NCI-H82 treated with DMSO at 0.1 percent for 48 hours (cell line): ENCODE data around the gene FGF13.
A peak's percentile ranks its signal among the peaks of the same experiment; 100 is the strongest.

ENCODE experiments used
- DNase-seq: peaks from one replicate; lab custom pipeline; 2025; ENCODE audit not compliant: unreplicated experiment; lab: John Stamatoyannopoulos, UW

The FGF13 gene

DNA sequence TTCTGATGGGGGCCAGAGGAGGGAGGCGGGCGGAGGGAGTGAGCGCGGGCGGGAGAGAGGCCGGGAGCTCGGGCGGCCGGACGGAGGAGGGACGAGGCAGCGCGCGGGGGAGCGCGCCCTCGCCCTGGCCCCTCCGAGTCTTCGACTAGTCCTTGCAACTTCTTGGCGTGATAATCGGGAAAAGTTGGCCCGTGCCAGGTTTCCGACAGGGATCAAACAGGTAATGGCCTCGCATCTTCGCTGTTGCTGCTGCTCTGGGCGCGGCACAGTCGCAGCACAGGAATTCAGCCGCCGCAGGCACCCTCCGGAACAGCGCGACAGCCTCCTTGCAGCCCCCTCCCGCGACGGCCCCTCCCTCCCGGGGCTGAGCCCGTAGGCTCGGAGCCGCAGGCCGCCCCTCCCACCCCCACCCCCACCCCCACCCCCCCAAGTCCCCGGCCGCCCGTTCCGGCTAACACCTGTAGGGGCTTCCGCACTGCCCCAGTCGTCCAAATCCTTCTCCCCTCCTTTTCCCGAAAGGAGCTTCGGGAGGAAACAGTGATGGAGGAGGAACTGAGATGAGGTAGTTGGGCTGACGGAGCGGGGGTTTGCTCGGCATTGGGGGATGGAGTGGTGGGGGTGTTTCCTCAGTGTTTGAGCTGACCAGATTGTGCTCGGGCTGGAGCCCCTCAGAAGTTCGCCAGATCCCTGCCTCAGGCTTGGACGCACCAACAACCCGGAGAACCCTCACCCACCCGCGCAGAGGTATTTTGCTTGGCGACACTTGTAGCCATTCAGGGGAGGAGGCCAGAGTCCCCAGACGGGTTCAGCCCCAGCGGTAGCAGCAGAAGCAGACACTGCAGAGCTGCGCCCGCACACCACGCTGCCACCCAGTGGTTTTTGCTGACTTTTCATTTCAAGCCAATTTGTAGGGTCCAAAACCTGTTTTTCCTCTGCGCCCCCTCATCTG lies at the start of gene FGF13:
Gene FGF13, minus strand, starts transcription at position 319 of the 949 bp plus-strand sequence. CDS start 714 bp downstream, outside the sequence.
- no peak for DNase-seq

DNA sequence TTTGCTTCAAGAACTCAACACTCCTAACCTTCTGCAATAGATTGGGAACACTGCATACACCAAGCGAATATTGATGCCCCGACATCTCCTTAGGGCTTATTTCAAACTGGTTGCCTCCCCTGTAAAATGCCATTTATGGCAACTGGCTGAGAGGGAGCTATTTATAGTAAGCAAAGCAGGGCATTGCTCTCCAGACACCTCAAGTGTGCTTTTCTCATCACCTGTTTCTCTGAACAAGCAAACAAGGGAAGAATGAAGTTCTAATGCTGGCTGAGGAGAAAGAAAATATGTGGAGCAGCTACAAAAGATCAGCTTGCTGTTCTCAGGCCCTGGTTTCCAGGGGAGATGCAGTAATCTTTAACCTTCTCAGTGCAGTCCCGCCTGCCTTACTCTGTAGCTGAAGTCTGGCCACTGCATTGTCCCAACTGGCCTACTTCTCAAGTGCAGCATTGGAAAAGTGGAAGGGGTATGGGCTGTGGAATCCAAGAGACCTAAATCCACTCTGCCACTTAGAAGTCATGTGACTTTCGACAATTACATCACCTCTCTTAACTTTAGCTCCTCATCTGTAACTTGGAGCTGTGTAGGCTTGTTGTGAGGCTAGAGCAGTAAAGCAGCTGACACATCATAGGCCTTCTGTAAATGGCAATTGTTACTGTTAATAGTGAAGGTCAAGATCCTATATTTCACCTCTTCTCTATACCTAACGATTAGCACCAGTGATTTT lies 47.9 kb upstream of the FGF13 start:
- no peak for DNase-seq

DNA sequence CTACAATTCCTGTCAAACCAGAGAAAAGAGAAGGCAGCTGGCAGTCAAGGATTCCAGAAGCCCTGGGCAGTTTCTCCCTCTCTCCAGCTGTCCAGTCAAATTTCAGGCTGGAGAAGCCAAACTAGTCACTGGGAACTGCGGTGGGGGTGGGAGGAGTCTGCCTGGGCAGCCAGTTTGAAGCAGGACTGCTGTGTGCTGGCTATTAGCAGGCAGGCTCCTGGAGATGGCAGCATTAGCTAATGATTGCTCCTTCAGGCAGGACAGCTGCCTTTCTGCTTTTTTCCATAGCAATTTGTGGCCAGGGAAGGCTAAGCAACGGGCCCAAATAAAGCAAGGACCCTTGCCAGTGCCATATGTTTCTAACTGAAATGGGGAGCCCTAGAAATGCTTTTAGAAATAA lies 44.7 kb upstream of the FGF13 start:
- DNase-seq: no peak

DNA sequence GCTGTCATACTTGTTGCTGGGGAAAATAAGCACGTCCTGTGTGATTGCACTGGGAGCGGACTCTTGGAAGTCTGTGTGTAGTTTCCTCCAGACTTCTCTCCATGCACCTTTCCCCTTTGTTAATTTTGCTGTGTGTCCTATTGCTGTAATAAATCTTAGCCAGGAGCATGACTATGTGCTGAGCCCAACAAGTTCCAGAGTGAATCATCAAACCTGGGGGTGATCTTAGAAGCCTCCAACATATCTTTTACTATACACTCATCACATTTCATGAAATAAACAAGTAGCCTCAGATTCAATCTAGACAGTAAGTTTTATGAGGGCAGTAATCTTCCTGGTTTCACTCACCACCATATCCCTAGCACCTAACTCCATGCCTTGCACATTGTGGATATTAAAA lies 43.3 kb upstream of the FGF13 start:
- no peak for DNase-seq

DNA sequence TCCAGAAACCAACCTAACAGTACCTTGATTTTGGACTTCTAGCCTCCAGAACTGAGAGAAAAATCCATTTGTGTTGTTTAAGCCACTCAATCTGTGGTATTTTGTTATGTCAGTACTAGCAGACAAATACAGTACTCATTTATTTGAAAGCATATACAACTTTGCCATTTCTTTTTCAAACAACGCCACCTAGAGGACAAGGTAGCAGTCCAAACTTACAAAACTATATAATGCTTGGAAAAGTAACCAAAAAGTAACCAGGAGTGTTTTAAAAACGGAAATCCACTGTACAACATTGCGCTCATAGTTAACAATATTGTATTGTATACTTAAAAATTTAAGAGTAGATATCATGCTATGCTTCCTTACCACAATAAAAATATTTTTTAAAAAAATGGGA lies 37.0 kb upstream of the FGF13 start:
- no peak for DNase-seq

DNA sequence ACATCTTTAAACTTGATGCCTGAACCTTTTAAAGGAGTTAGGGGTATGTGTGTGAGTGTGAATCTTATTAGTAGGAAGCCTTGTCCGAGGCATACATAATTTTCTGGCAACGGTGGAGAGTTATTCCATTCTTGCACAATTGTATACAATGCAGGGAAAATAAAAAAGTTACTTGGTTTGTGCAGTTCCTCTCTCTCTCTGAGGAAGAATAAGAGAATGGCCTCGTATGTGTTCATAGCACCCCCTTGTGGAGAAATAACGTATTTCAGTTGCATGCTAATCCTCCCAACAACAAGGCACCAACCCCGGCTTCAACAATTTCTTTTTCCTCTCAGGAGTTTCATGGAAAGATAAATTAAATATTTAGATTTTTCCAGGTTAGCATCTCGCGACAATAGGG lies 33.7 kb upstream of the FGF13 start:
- peak; percentile 27 for DNase-seq

DNA sequence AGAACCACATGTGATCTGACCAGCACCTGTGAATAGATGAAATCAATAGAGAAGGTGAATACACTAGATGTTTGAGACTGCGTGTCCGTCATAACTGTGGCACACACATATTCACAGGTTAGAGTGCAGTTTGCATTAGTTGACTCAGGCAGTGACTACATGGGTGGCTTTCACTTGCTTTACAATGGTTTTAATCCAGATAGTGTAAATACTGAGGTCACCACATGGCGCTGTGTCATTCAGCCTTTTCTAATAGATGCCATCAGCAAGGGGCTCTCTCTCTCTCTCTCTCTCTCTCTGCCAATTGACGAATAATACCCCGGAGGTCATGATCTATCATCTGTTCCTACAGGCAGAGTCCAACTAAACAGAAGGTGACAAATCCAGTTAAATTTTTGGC lies 30.7 kb upstream of the FGF13 start:
- peak; percentile 7 for DNase-seq

DNA sequence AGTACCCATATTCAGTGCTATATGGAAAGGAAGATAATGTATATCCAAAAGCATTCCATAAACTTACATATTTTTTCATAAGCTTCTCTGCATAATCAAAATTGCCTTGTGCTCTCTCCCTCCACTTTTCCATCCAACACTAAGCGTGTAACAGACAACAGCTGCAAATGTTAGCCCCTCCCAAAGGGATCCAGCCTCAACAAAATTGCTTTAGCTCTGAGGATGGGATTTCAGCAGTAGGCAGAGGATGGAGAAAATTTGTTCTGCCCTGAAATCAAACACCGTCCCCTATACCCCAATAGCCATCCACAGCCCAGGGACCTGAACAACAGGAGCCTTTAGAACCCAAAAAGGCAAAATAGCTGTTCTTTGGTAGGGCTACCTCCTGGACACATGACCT lies 28.8 kb upstream of the FGF13 start:
- DNase-seq: no peak

DNA sequence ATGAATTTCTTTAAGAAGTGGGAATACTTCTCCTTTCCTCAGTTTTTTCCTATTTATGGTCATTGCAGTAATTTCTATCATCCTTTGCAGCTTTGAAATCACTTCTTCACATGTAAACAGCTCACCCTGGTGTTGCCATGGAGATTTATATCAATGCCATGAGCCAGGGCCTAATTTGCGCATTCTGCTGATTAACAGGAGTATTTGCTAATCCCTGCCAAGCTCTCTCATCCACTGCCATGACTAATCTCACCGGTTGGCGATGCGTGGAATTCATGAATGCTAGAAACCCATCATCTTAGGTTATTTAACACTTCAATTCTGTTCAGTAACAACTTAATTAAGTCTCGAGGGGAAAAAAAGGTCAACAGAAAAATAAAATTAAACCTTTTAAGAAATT lies 11.8 kb upstream of the FGF13 start:
- no peak for DNase-seq

DNA sequence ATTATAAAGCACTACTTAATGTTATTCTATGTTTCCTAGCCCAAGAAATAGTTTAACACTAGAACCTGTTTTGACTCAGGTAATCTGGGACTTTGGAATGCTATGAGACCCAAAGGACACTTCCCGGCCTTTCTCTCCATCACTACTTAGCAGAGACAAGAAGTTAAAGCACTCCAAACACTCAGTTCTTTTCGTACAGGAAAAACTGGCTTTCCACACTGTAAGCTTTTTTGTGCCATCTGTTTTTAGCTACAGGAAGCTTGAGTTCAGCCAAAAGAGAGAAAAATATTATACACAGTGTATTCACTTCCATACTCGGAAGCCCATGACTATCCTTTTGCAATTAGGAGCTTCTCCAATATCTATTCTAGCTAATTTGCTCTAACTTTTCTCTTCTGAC lies 7.9 kb upstream of the FGF13 start:
- DNase-seq: no peak

DNA sequence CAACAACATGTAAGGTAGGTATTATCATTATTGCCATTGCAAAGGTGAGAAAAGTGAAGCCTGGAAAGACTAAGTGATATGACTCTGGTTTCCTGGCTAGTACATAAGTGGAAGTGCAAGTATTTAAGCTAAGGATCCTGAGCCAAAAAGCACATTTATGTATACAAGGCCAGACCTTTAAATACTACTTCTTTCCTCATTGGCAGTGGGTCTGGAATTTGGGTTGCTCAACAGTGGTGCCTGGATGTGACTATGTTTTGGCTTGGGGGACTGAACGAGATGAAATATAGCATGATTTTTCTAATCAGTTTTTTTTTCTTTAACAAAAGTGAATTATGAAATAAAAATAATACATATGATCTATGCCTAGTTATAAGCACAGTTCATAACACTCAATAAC lies 7.4 kb upstream of the FGF13 start:
- no peak for DNase-seq

DNA sequence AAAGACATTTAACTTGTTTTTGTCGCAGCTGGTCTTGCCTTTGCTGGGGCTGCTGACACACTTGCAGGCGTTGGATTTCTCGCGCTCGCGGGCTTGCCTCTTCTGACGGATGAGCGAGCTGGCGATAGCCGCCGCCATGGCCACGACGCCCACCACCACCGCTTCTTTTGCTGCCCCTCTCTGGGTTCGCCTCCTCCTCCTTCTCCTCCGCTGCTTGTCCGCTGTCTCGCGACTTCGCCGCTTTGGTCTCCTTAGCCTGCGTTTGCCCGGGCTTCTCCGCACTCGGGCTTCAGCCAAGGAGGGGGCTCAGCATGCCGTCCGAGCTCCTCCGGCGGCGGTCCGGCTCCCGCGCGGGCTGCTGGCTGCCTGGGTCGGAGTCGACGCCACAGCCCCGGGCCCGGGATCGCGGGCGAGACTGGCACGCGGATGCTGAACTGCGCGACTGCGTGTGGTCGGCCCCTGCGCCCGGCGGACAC lies 613 bp downstream of the FGF13 start:
- DNase-seq: no peak

DNA sequence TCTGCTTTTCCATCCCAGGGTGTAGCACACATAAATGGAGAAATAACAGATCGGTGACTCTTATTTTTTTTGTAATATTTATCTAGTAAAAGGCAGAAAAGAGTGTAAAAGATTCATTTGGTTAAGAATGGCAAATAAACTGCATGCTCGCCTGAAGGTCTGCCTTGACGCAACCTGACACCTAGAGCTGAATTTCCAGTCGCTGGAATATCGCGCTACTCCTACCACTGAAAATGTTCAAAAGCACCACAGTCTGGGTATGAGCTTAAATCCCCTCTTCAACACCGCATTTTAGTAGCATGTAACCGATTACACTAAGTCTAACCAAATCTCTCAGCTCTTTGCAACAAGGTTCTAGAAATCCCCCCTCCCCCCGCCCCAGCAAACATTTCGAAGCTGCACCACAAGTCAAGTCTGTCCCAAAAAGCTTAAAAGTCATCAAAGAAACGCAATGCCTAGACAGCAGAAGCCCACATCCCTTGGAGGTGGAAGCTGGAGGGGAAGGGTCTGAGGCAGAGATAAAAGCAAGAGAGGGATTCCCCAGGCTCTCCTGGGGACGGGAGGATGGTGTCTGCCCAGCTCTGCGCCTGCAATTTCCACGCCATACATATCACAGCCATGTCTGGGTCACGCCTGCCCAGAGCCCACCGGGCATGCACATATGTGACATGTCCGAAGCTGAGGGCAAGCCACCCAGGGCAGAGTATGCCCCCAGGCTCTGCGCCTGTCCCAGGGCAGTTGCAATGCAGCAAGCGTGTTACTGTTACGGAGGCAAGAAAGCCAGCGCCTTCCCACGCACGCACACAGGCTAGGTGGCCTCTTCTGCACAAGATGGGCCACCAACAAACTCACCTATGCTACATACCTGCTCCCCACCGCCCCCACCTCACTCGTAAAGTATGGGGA lies 1.4 kb downstream of the FGF13 start:
- DNase-seq: no peak

DNA sequence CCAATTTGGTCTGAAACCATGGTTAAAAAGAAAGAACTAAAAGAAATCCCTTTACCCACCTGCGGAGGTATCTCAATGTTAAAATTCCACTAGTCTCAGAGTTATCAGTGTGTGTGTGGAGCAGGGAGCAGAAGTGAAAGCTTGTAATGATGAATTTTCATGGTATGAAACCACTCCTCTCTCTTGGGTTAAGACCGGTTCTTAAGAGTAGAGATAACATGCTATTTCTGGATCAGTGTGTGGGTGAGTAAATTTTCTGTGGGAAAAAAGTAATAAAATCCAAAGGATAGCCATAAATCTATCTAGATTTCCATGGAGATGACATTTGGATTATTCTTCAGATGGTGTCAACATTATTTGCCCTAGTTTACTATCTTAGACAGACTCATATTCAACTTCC lies 3.2 kb downstream of the FGF13 start:
- DNase-seq: no peak

DNA sequence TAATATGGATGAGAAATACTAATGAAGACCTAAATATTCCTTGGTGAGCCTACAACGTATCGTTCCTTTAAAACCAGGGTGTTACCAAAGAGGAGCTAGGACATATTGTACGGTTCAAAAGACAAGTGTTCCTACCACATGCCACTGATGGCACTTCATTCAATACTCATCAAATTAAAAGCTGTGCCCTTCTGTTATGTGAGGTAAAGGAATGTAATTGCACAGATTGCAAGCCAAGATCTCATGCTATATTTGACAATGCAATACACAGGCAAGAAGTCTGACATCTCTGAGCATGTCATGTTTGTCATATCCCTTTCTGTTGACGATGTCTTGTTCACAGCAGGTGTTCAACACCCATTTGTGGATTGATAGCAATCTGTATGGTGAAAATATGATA lies 6.9 kb downstream of the FGF13 start:
- DNase-seq: no peak

DNA sequence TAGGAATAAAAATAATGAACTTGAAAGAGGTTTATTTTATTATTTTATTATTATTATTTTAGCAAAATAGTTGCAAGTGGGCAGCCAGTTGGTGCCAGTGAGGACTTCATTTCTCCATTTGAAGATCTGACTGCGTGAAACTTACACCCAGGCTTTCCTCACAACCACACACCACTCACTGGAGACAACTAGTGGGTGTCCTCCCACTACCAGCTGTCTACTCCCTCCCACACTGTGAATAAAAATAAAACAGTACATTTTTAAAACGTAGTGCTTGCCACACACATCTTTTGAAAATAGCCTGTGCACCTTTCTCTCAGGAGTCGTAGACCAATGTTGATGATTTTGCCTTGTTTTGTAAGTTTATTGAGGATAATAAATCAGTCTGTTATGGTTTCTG lies 7.4 kb downstream of the FGF13 start:
- DNase-seq: no peak

DNA sequence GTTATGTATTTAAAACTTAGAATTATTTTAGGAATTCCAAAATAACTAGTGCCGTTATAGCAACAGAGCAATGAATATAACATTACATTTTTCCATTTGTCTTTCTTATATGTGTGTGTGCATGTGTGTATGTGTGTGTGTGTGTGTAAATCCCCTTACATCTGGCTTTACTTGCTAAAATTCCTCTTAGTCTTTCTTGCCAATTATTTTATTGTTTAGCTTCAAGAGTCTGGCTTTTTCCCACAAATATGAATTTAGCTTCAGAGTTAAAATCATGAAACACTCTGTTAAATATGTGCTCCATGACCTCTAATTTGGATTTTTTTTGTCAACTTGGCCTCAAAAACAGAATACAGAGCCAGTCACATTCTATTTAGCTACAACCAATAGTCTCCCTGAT lies 18.9 kb downstream of the FGF13 start:
- DNase-seq: no peak

DNA sequence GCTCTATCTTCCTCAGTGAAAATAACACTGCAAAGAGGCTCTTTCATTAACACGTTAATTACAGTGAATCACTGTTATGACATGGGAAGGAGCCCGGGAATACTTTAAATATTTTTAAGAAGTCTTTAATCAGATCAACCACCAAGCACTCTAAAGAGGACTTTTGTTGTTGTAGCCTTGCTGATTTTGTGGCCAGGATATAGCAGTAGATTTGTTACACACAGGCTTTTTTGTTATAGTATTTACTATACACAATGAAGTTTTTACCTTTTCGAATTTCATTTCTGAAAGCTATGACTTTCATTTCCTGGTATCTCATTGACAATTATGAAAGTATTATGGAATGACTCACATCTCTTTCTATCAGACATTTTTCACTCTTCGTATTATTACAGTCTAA lies 20.3 kb downstream of the FGF13 start:
- DNase-seq: no peak

DNA sequence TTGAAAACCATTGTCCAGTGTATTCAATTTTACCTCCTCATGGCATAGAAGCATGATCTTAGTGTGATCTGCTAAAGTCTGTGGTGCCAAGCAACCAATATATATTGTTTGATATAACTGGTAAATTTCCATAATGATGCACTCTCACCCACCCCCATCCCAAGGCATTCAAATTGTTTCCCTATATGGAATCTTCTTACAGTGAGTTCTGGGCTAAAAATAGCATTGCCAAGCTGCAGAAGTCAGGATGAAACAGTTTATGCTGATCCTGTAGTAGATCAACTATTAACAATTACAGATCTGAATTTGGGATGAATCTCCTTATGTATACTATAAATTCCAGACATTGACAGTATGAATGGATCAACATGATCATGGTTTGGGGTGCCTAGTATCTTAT lies 20.9 kb downstream of the FGF13 start:
- no peak for DNase-seq

DNA sequence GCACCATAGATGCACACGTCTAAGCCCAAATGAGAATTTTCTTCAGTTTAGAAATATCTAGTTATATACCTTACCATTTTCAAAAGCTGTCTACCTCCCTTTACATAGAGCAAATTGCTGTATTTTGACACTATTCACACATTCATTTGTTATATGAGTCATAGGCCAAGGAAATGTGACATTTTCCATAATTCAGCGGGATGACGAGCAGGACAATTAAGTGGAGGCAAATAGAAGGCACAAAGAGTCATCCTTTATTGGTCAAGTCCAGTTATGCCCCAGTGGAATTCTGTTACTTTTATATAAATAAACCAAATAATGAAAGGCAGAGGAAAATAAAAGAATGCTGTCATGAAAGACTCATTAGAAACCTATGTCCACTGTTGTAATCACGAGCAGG lies 27.9 kb downstream of the FGF13 start:
- no peak for DNase-seq

DNA sequence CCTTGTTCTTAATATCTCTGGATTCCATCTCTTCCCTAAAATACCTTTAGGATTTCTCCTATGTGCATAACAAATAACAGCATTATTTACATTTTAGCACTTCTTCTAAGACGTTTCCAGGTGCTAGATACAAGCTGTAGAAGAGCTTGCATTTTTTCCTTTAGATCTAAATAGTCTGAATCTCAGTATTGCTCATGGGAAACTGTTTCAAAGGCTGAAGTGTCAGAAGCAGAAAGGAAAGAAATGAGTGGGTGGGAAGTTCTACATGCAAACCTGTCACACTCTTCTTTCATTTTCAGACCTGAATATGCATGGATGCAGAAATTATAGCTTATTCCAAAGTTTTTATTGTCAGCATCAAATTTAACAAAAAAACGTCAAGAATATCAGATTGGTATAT lies 41.8 kb downstream of the FGF13 start:
- no peak for DNase-seq
